ENCODE data around the gene PIGZ. TPM values are rescaled to one million over a fixed set of nuclear protein-coding genes. Genes with fewer than 3 reads are reported as not detected.

The PIGZ gene
- total RNA-seq, 2 experiments from 2014 or later: 0.27 to 0.76 TPM

DNA sequence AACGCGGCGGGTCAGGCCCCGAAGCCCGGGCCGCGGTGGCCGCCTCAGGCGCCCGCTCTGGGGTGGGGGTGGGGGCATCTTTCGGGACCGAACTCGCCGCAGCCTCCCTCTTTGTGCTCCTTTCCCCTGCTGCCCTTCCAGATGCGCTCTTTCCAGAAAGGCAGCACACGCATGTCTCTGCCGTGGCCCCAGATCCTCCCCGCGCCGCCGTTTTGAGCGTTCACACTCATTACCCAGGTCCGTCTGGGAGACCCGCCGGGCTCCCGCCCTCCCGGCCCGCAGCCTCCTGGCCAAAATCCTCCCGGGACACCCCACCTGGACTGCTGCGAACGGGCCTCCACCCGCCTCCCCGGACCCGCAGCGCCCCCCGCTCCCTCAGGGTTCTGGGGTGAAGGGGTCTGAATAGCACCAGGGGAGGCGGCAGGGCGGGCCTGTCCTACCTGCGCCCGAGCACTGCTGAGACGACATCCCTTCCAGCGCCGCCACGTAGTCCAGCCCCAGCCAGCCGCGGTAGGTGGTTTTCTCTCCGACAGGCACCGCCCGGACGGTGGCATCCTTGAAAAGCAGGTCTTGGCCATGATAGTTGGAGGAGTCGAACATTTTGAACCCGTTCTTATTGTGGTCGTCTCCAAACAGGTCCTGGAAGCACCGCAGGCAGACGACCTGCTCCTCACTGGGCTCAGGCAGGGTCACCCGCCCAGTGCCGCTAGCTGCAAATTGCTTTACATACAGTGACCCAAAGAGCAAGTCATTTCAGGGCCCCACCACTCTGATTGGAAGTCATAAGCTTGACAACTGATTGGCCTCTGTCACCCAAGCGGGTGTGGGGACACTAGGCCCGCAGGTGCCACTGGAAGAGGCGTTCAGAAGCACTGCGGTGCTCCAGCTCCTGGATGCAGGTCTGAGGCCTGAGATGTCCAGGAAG, 35.1 kb upstream of the PIGZ start:
- TF ChIP-seq, protein P1, sequence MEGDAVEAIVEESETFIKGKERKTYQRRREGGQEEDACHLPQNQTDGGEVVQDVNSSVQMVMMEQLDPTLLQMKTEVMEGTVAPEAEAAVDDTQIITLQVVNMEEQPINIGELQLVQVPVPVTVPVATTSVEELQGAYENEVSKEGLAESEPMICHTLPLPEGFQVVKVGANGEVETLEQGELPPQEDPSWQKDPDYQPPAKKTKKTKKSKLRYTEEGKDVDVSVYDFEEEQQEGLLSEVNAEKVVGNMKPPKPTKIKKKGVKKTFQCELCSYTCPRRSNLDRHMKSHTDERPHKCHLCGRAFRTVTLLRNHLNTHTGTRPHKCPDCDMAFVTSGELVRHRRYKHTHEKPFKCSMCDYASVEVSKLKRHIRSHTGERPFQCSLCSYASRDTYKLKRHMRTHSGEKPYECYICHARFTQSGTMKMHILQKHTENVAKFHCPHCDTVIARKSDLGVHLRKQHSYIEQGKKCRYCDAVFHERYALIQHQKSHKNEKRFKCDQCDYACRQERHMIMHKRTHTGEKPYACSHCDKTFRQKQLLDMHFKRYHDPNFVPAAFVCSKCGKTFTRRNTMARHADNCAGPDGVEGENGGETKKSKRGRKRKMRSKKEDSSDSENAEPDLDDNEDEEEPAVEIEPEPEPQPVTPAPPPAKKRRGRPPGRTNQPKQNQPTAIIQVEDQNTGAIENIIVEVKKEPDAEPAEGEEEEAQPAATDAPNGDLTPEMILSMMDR (IDR thresholded peaks at IDR 0.05): no peak
- Mint-ChIP-seq H3K4me3 (peak overlapping the region; percentile 70), H3K27ac (peak overlapping the region; percentile 87), H3K9me3 (no peaks in the 10 kb centered on the region), H3K4me1 (ENCODE audit: low read depth) (peaks cover 8% of the 10 kb centered on the region), H3K27me3 (no peaks in the 10 kb centered on the region), H3K36me3 (ENCODE audit: low read depth) (no peaks in the 10 kb centered on the region)
- DNase-seq: peak; percentile 51
- ChIA-PET POLR2A (interaction anchor here (0.6 to 3.6 kb wide), 7 partner anchors 14 to 785 kb away, joined by 3 to 17 read pairs (median 3); partner anchors contain the start of gene MELTF), CTCF (interaction anchor here (0.7 to 4.8 kb wide), 9 partner anchors 24 to 184 kb away, joined by 3 to 50 read pairs (median 3); partner anchors contain the start of genes MELTF and PIGZ)
- peak; percentile 18 for ATAC-seq
- intact Hi-C loops (cut with micrococcal nuclease): no loop called here

- Mint-ChIP-seq H3K27ac (no peak overlapping the region), H3K27me3 (no peaks in the 10 kb centered on the region), H3K9me3 (no peaks in the 10 kb centered on the region), H3K4me1 (ENCODE audit: low read depth) (peaks cover 8% of the 10 kb centered on the region), H3K36me3 (ENCODE audit: low read depth) (no peaks in the 10 kb centered on the region), H3K4me3 (no peak overlapping the region)
- ATAC-seq (peak; percentile 80), DNase-seq (peak; percentile 82)
- intact Hi-C loops (cut with micrococcal nuclease): no loop called here
- ChIA-PET POLR2A (interaction anchor here (0.6 to 3.6 kb wide), 3 partner anchors 14 to 285 kb away, joined by 3 to 17 read pairs (median 3); partner anchors contain the start of gene MELTF), CTCF (interaction anchor here (0.7 to 4.8 kb wide), 8 partner anchors 25 to 185 kb away, joined by 3 to 50 read pairs (median 4); partner anchors contain the start of gene MELTF)
- TF ChIP-seq, protein P1 (IDR thresholded peaks at IDR 0.05): peak; percentile 76
These were observed 34.2 kb upstream of the PIGZ start for GRCh38 chr3:197002701-197003454.

DNA sequence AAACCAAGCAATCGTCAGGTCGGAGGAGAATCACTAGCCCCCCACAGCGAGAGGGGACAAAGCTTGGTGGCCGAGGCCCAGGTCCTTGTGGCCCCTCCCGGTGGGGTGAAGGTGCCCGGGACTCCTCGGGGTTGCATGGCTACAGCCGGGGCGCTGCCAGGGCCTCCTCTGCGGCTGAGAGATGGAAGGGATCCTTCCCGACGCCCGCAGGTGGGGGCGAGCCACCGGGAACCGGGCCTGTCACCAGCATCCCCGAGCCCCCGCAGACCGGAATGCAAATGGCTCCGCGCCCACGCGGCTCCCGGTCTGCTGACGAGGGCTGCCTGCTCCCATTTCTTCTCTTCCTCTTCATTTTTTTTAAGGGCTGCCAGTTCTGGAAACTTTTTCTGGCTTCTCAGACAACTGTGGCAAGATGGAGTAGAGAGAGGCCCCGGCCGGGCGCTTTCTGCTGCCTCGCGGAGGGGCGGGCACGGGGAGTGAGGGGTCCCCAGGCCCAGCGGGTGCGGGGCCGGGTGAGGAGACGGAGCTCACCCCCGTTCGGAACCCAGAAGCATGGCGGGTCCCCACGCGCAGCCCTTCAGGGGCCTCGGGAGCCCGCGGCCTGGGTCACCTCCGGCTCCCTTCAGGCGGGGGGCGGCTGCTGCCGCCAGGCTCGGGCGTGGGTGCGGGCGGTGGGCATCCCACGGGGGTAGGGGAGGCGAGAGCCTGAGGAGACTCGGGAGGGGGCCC, 33.5 kb upstream of the PIGZ start:
- Mint-ChIP-seq H3K4me3 (peak overlapping the region; percentile 36), H3K36me3 (ENCODE audit: low read depth) (no peaks in the 10 kb centered on the region), H3K27me3 (no peaks in the 10 kb centered on the region), H3K9me3 (no peaks in the 10 kb centered on the region), H3K27ac (peak overlapping the region; percentile 65), H3K4me1 (ENCODE audit: low read depth) (peaks cover 8% of the 10 kb centered on the region)
- ChIA-PET CTCF (interaction anchor here (1.5 to 4.8 kb wide), 3 partner anchors 28 to 185 kb away, joined by 4 to 50 read pairs (median 5); partner anchors contain the start of gene MELTF), POLR2A (interaction anchor here (1.2 to 3.6 kb wide), 2 partner anchors 15 to 27 kb away, joined by 3 to 17 read pairs; partner anchors contain the start of gene MELTF)
- TF ChIP-seq, protein P1 (IDR thresholded peaks at IDR 0.05): no peak
- intact Hi-C loops (cut with micrococcal nuclease): no loop called here
- DNase-seq: no peak
- peak; percentile 5 for ATAC-seq

- intact Hi-C loops (cut with micrococcal nuclease): no loop called here
- Mint-ChIP-seq H3K27me3 (no peaks in the 10 kb centered on the region), H3K4me3 (peak overlapping the region; percentile 36), H3K9me3 (no peaks in the 10 kb centered on the region), H3K4me1 (ENCODE audit: low read depth) (peaks cover 8% of the 10 kb centered on the region), H3K36me3 (ENCODE audit: low read depth) (no peaks in the 10 kb centered on the region), H3K27ac (peak overlapping the region; percentile 65)
- no peak for DNase-seq
- POLR2A ChIA-PET: no interaction called here
- TF ChIP-seq, protein P1 (IDR thresholded peaks at IDR 0.05): no peak
- CTCF ChIA-PET: interaction anchor here (1.5 kb wide), 1 partner anchor 186 kb away, joined by 4 read pairs; no protein-coding TSS in a partner anchor
- no peak for ATAC-seq
These were observed 32.7 kb upstream of the PIGZ start for GRCh38 chr3:197001106-197001971.
